Psoas muscle (tissue), 8 donors: Measurements from ENCODE around the gene MT1X. TPM values are rescaled to one million over a fixed set of nuclear protein-coding genes. Genes with fewer than 3 reads are reported as not detected.

Experiments
- ATAC-seq, 4 donors: fragments of 200-7000 bp; cut with Tn5 transposase; one replicate each; pipeline ENCODE4 v1.9.1; 2020; ENCODE audit warnings: moderate library complexity in 3 of 4, mild to moderate bottlenecking in 2 of 4
- DNase-seq, 2 donors: peaks; one replicate each; pipeline ENCODE4 v3.0.0-alpha.2; 2020
- H3K27ac ChIP-seq: fragments of 200-600 bp; one replicate; pipeline ENCODE4 v1.8.0; 2022
- H3K27me3 ChIP-seq, 3 donors: fragments of 200-600 bp in 1 of 3; one replicate each; pipeline versions ENCODE4 v1.6.1 to v1.8.0; 2013 to 2022; ENCODE audit warnings: low read length in 2 of 3, mild to moderate bottlenecking in 2 of 3, moderate library complexity in 1 of 3; ENCODE audit not compliant: insufficient read depth in 3 of 3
- H3K36me3 ChIP-seq, 2 donors: fragments of 200-600 bp in 1 of 2; one replicate each; pipeline versions ENCODE4 v1.6.1 to v1.8.0; 2013 to 2022; ENCODE audit warnings: low read depth in 1 of 2, mild to moderate bottlenecking in 1 of 2, moderate library complexity in 1 of 2; ENCODE audit not compliant: insufficient read depth in 1 of 2
- H3K4me1 ChIP-seq: fragments of 200-600 bp; one replicate; pipeline ENCODE4 v1.8.0; 2022
- H3K4me3 ChIP-seq: fragments of 200-600 bp; one replicate; pipeline ENCODE4 v1.8.0; 2022; ENCODE audit warnings: mild to moderate bottlenecking
- H3K9me3 ChIP-seq: fragments of 200-600 bp; one replicate; pipeline ENCODE4 v1.8.0; 2022
- WGBS, 3 donors: extraction: QIAGEN DNeasy Blood & Tissue Kit; methylation state at CpG; one replicate each; pipeline versions ENCODE4 v1.1.6 to v1.1.7; 2013; 5-methylcytosine and 5-hydroxymethylcytosine counted together
- intact Hi-C, 2 donors: fragments of 100-400 bp; cut with DNase I; formaldehyde crosslinking; loops; one replicate each; pipeline versions ENCODE4 v1.11.0 to v1.14.2; 2022
- polyA plus RNA-seq, 3 donors: library from polyadenylated mRNA; stranded (reverse); fragments of 200-250 nt; gene quantifications; one replicate each; pipeline ENCODE4 v1.2.3, GENCODE V29; 2013
- total RNA-seq, 4 donors: library from RNA; stranded (reverse); fragmentation: NEBNext Ultra II Directional in 2 of 4; extraction: Animal tissue kit (Norgen Biotek cat#: 25700) in 2 of 4; gene quantifications; one replicate each; pipeline versions ENCODE4 v1.2.1 to v1.2.4, GENCODE V29; 2021 to 2023
- TF ChIP-seq, protein P1 (sequence below): fragments of 200-600 bp; IDR thresholded peaks from one replicate; pipeline ENCODE4 v1.8.0; 2022; ENCODE audit warnings: antibody characterized with exemption
- donor health status: healthy with polysubstance abuse.
- donor health status: DM: no; HTN: no; CAD: no; lungs with moderate emphysema.
- donor health status: Bipolar disorder and iron deficiency.
- donor health status: healthy.
- donor health status: DM: yes; HTN: yes; CAD: no.
- donor health status: DM: no; HTN: no; CAD: no.
- donor health status: DM: no; HTN: no; CAD: no.
- donor health status: DM: yes; HTN: yes; CAD: no.

Gene MT1X
- total and polyA plus RNA-seq, 7 donors = 481 to 16,364 (median 4,271) TPM

DNA sequence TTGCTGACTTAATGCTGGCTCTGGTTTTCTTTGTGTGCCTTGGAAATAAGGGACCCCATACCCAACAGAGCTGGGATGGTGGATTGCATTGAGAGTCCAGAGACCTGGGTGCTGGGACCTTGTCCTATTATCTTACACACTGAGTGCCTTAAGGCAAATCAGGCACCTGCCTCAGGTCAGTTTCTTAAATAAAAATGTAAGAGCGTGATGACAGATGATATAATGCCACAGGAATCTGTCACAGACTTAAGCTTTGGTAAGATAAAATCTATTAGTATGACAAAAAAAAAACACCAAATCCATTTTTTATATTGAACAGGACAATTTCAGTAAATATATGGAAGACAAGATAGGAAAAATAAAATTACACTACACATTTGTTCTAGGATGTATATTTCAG, 42.2 kb upstream of the MT1X start:
- no peaks in the 10 kb centered on the region for H3K36me3 ChIP-seq
- peaks cover 10% of the 10 kb centered on the region for H3K4me1 ChIP-seq
- TF ChIP-seq, protein P1, sequence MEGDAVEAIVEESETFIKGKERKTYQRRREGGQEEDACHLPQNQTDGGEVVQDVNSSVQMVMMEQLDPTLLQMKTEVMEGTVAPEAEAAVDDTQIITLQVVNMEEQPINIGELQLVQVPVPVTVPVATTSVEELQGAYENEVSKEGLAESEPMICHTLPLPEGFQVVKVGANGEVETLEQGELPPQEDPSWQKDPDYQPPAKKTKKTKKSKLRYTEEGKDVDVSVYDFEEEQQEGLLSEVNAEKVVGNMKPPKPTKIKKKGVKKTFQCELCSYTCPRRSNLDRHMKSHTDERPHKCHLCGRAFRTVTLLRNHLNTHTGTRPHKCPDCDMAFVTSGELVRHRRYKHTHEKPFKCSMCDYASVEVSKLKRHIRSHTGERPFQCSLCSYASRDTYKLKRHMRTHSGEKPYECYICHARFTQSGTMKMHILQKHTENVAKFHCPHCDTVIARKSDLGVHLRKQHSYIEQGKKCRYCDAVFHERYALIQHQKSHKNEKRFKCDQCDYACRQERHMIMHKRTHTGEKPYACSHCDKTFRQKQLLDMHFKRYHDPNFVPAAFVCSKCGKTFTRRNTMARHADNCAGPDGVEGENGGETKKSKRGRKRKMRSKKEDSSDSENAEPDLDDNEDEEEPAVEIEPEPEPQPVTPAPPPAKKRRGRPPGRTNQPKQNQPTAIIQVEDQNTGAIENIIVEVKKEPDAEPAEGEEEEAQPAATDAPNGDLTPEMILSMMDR = no peak
- intact Hi-C loops = loop anchor here in 1 of 2 donors (5.0 kb wide), 1 partner anchor 38 kb away; no protein-coding TSS in a partner anchor
- DNase-seq = no peak
- H3K4me3 ChIP-seq = no peak overlapping the region
- no peak for ATAC-seq
- peaks cover 0 to 2% (median 0%) of the 10 kb centered on the region in 3 donors for H3K27me3 ChIP-seq
- no peak overlapping the region for H3K27ac ChIP-seq
- WGBS, 3 donors = 89 to 90% (median 90%) methylated on average over 1 of the region's 1 CpG
- H3K9me3 ChIP-seq = no peaks in the 10 kb centered on the region

DNA sequence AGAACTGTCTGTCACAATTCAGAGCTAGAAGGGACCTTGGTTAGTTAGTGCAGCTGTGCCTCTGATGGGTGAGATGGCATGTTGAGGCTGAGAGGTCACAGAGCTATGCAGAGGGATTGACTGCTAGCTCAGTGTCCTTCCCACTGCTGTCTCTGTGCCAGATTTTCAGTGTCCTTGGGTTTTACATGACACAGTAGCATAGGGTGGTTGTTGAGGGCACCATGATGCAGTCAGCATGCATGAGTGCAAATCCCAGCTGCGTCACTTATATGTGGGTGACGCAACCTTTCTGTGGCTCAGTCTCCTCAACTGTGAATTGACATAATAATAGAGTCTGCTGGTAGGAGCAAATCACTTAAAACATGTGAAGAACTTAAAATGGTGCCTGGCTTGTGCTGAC, 41.1 kb upstream of the MT1X start:
- WGBS, 3 donors = 95 to 96% (median 96%) methylated on average over 2 of the region's 2 CpGs
- intact Hi-C loops = loop anchor here in 1 of 2 donors (5.0 kb wide), 1 partner anchor 39 kb away; no protein-coding TSS in a partner anchor
- no peak for ATAC-seq
- TF ChIP-seq, protein P1 = no peak
- no peak overlapping the region for H3K27ac ChIP-seq
- no peaks in the 10 kb centered on the region for H3K27me3 ChIP-seq
- H3K4me3 ChIP-seq = no peak overlapping the region
- H3K4me1 ChIP-seq = peaks cover 10% of the 10 kb centered on the region
- DNase-seq = no peak
- no peaks in the 10 kb centered on the region for H3K36me3 ChIP-seq
- H3K9me3 ChIP-seq = no peaks in the 10 kb centered on the region

DNA sequence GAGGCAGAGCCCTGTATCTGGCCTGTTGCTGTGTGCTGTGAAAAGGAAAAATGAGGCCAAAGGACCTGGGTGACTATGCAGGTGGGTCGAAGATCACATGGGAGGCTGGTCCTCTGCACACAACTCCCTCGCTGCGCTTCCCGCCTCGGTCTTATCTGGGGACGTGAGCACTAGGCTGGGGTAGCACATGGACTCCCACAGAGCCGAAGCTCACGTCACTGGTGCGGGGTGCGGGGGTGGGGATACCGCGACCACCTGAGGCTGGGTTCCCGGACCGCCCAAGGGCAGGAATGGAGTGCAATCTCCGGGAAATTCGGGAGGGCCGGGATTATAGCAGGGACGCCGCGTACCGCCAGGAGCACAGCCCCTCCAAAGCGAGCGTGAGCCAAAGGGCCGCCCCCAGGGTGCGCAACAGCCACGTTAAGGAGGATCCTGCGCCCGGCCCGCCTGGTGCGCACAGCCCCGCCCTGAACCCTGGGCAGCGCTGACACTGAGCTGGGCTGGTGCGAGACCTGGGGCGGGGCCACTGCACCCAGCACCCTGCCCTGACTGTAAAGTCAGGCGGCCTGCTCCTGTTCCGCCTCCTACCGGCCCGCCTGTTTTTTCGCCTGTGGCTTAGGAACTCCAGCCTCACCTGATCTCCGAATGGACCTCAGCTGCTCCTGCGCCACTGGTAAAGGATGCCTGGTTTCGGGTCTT, 39.0 kb upstream of the MT1X start:
- Histone ChIP-seq H3K4me1 (peaks cover 10% of the 10 kb centered on the region), H3K4me3 (peak overlapping the region; percentile 52), H3K27me3 (peaks cover 0 to 5% (median 0%) of the 10 kb centered on the region in 3 donors), H3K36me3 (no peaks in the 10 kb centered on the region), H3K27ac (no peak overlapping the region), H3K9me3 (no peaks in the 10 kb centered on the region)
- DNase-seq (peak; percentile 80 to 83), ATAC-seq (peak; percentile 83 to 86 (median 84))
- TF ChIP-seq, protein P1 = peak; percentile 36
- WGBS, 3 donors = 12 to 19% (median 14%) methylated on average over 40 to 42 of the region's 42 CpGs
- intact Hi-C loops = loop anchor here in 1 of 2 donors (5.0 kb wide), 1 partner anchor 41 kb away; no protein-coding TSS in a partner anchor

DNA sequence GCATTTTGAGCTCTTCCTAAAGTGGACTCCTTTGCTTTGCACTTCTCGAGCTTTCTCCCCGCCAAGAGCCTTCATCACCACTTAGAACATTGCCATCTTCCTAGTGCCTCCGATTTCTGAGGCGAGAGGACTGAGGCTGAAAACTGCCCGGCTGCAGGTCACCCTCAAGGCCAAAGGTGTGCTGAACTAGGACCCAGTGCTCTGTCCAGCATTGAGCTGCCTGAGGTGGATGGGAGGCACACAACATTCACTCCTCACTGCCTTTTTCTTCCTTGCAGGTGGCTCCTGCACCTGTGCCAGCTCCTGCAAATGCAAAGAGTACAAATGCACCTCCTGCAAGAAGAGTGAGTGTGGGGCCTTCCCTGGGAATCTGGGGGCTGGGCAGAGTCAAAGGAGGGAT, 38.4 kb upstream of the MT1X start:
- DNase-seq (no peak), ATAC-seq (no peak)
- TF ChIP-seq, protein P1 = no peak
- no peak overlapping the region for H3K27ac ChIP-seq
- peaks cover 0 to 6% (median 0%) of the 10 kb centered on the region in 3 donors for H3K27me3 ChIP-seq
- no peaks in the 10 kb centered on the region for H3K9me3 ChIP-seq
- no peaks in the 10 kb centered on the region for H3K36me3 ChIP-seq
- H3K4me3 ChIP-seq = no peak overlapping the region
- peaks cover 5% of the 10 kb centered on the region for H3K4me1 ChIP-seq
- WGBS, 3 donors = 50 to 62% (median 55%) methylated on average over 5 of the region's 5 CpGs
- intact Hi-C loops = loop anchor here in 1 of 2 donors (5.0 kb wide), 1 partner anchor 42 kb away; no protein-coding TSS in a partner anchor
